Brain microvascular endothelial cell (primary cell): ENCODE measurements around the gene NRXN3.
A peak's percentile ranks its signal among the peaks of the same experiment; 100 is the strongest.

Experiments used
- DNase-seq: peaks from one replicate; pipeline ENCODE4 v3.0.0-alpha.2; 2020
- H3K27ac ChIP-seq: fragments of 250-450 bp; sonication (Bioruptor Pico); 2 replicates; pipeline ENCODE4 v1.5.1; 2020; ENCODE audit warnings: mild to moderate bottlenecking, moderate library complexity
- H3K27me3 ChIP-seq: fragments of 250-450 bp; sonication (Bioruptor Pico); replicated peaks from 2 replicates; pipeline ENCODE4 v1.5.1; 2020; ENCODE audit warnings: mild to moderate bottlenecking
- H3K36me3 ChIP-seq: fragments of 250-450 bp; sonication (Bioruptor Pico); replicated peaks from 2 replicates; pipeline ENCODE4 v1.5.1; 2020; ENCODE audit warnings: mild to moderate bottlenecking
- H3K4me3 ChIP-seq: 2 replicates; pipeline ENCODE4 v1.5.1; 2011; ENCODE audit warnings: low read depth, mild to moderate bottlenecking, control low read depth, low read length, moderate library complexity
- in situ Hi-C: cut with HindIII; loops from 2 replicates; pipeline ENCODE4 v1.10.0; 2017; ENCODE audit warnings: low sequenced_read_pairs, low pct_ligation_motif_present
- TF ChIP-seq, protein P1 (sequence below): IDR thresholded peaks from 2 replicates; pipeline ENCODE4 v1.5.1; 2011; ENCODE audit warnings: low read depth, mild to moderate bottlenecking, moderate library complexity, low read length, control low read depth, inconsistent platforms; ENCODE audit errors: missing control alignments

The NRXN3 gene

GRCh38 chr14:79809849-79810612, 1639.9 kb downstream of the NRXN3 start:
- Histone ChIP-seq H3K36me3 (no peaks in the 10 kb centered on the region), H3K27me3 (no peaks in the 10 kb centered on the region), H3K27ac (no peak overlapping the region), H3K4me3 (no peak overlapping the region)
- DNase-seq: peak; percentile 45
- TF ChIP-seq, protein P1, sequence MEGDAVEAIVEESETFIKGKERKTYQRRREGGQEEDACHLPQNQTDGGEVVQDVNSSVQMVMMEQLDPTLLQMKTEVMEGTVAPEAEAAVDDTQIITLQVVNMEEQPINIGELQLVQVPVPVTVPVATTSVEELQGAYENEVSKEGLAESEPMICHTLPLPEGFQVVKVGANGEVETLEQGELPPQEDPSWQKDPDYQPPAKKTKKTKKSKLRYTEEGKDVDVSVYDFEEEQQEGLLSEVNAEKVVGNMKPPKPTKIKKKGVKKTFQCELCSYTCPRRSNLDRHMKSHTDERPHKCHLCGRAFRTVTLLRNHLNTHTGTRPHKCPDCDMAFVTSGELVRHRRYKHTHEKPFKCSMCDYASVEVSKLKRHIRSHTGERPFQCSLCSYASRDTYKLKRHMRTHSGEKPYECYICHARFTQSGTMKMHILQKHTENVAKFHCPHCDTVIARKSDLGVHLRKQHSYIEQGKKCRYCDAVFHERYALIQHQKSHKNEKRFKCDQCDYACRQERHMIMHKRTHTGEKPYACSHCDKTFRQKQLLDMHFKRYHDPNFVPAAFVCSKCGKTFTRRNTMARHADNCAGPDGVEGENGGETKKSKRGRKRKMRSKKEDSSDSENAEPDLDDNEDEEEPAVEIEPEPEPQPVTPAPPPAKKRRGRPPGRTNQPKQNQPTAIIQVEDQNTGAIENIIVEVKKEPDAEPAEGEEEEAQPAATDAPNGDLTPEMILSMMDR: peak; percentile 49
- in situ Hi-C loops: no loop called here

DNA sequence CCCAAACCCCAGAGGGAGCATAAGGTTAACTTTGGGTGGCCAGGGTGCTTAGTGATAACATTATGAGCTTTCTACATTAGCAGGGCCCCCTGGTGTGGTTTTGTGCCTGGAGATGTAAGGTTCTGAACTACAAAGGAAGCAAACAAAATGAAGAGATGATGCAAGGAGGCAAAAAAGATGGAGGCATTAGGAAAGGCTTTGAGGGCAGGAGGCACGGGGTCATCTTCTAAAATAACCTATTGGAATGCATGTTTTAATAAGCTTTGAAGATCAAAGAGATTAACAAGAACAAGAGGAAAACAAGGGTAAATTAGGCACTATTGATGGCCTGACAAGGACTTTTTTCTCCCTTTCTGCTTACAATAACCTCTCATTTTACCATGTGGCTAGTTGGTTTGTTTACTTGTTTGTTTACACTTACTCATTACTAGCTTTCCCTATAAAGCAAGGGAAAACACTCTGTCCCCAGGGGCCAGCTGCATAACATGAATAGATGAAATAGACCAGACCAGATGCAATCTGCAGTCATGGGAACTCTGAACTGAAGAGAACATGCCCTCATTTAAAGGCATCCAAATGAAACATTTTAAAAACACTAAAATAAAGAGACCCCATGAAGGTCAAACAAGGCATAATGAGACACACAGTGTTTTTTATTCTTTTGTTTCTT, 1650.8 kb downstream of the NRXN3 start:
- no peak overlapping the region for H3K4me3 ChIP-seq
- no peaks in the 10 kb centered on the region for H3K36me3 ChIP-seq
- no peaks in the 10 kb centered on the region for H3K27me3 ChIP-seq
- no peak for DNase-seq
- no peak overlapping the region for H3K27ac ChIP-seq
- in situ Hi-C loops: no loop called here
- TF ChIP-seq, protein P1: no peak

- no peak overlapping the region for H3K27ac ChIP-seq
- DNase-seq: no peak
- TF ChIP-seq, protein P1: no peak
- in situ Hi-C loops: no loop called here
- no peak overlapping the region for H3K4me3 ChIP-seq
- no peaks in the 10 kb centered on the region for H3K36me3 ChIP-seq
- no peaks in the 10 kb centered on the region for H3K27me3 ChIP-seq
Measured at GRCh38 chr14:79822034-79822433, 1651.9 kb downstream of the NRXN3 start.

DNA sequence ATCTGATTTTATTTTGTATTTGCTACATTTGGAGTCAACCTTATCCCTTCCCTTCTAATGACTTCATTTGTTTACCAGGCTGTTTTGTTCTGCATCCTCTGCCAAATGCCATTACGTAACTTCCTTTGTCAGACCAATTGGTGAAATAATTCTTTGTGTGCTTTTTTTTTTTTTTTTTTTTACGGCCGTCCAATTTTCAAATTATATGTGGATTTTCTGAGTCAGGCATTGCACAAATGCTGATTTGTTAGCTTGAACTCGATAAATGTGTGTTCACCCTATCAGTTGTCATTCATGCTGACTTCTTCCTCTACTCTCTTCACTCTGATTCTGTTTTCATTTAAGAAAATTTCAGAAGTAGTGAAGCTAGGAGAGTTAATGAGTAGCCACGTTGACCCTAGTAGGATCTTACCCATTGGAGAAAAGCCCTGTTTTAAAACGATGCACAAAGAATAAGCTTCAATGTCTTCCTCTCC, 1654.9 kb downstream of the NRXN3 start:
- DNase-seq: no peak
- TF ChIP-seq, protein P1: no peak
- Histone ChIP-seq H3K4me3 (no peak overlapping the region), H3K27me3 (no peaks in the 10 kb centered on the region), H3K36me3 (no peaks in the 10 kb centered on the region), H3K27ac (no peak overlapping the region)
- in situ Hi-C loops: no loop called here

GRCh38 chr14:79826362-79826761, 1656.2 kb downstream of the NRXN3 start:
- in situ Hi-C loops: no loop called here
- DNase-seq: no peak
- H3K4me3 ChIP-seq: no peak overlapping the region
- no peak overlapping the region for H3K27ac ChIP-seq
- no peaks in the 10 kb centered on the region for H3K36me3 ChIP-seq
- no peaks in the 10 kb centered on the region for H3K27me3 ChIP-seq
- TF ChIP-seq, protein P1: no peak
